ENCODE data around the gene DYNLT2B.
"Not testable (repeated sequence)": the region's sequence is repeated elsewhere in the genome, so short reads cannot be mapped to it uniquely, and the experiment has no call there.

The DYNLT2B gene

DNA sequence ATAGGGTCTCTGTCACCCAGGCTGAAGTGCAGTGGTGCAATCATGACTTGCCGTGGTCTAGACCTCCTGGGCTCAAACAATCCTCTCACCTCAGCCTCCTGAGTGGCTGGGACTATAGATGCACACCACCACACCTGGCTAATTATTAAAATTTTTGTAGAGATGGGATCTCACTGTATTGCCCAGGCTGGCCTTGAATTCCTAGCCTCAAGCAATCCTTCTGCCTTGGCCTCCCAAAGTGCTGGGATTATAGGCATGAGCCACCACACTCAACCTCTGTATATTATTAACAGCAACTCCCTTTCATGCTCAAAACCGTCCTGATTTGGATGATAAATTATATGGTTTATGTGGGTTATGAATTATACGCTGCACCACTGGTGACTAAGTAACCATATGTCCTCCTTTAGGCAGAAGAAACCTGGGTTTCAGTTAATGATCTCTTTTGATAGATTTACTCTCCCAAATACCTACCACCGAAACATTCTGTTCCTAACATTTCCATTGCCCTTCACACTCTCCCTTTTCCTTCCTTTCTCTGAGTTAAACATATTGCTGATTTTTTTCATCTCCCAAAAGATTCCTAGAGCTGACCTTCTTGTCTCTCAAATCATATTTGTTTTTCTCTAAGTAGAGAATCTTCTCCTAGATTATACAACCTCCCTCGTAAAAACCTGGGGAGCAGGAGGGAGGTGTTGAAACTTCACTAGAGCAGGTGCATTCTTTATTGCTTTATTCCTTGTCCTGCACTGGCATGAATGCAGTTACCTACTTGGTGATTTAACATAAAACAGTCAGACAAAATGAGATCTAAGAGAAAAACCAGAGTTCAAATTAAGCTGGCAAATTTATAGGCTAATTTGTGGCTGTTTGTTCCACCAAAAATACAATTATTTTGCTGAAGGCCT, 63.4 kb downstream of the DYNLT2B start:
- TF ChIP-seq, protein P1, sequence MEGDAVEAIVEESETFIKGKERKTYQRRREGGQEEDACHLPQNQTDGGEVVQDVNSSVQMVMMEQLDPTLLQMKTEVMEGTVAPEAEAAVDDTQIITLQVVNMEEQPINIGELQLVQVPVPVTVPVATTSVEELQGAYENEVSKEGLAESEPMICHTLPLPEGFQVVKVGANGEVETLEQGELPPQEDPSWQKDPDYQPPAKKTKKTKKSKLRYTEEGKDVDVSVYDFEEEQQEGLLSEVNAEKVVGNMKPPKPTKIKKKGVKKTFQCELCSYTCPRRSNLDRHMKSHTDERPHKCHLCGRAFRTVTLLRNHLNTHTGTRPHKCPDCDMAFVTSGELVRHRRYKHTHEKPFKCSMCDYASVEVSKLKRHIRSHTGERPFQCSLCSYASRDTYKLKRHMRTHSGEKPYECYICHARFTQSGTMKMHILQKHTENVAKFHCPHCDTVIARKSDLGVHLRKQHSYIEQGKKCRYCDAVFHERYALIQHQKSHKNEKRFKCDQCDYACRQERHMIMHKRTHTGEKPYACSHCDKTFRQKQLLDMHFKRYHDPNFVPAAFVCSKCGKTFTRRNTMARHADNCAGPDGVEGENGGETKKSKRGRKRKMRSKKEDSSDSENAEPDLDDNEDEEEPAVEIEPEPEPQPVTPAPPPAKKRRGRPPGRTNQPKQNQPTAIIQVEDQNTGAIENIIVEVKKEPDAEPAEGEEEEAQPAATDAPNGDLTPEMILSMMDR (IDR thresholded peaks at IDR 0.05; ENCODE audit: borderline replicate concordance, insufficient read depth, low read depth, low read length) = no peak
- H3K4me3 ChIP-seq (ENCODE audit: low read depth, low read length) = no peak overlapping the region

DNA sequence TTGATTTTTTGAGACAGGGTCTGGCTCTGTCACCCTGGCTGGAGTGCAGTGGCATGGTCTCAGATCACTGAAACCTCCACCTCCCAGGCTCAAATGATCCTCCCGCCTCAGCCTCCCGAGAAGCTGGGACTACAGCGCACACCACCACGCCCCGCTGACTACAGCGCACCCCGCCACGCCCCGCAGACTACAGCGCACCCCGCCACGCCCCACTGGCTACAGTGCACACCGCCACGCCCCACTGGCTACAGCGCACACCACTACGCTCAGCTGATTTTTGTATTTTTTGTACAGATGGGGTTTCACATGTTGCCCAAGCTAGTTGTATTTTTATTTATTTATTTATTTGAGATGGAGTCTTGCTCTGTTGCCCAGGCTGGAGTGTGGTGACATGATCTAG, 66.1 kb downstream of the DYNLT2B start:
- no peak overlapping the region for H3K4me3 ChIP-seq (ENCODE audit: low read depth, low read length)
- TF ChIP-seq, protein P1 (IDR thresholded peaks at IDR 0.05; ENCODE audit: borderline replicate concordance, insufficient read depth, low read depth, low read length) = no peak

DNA sequence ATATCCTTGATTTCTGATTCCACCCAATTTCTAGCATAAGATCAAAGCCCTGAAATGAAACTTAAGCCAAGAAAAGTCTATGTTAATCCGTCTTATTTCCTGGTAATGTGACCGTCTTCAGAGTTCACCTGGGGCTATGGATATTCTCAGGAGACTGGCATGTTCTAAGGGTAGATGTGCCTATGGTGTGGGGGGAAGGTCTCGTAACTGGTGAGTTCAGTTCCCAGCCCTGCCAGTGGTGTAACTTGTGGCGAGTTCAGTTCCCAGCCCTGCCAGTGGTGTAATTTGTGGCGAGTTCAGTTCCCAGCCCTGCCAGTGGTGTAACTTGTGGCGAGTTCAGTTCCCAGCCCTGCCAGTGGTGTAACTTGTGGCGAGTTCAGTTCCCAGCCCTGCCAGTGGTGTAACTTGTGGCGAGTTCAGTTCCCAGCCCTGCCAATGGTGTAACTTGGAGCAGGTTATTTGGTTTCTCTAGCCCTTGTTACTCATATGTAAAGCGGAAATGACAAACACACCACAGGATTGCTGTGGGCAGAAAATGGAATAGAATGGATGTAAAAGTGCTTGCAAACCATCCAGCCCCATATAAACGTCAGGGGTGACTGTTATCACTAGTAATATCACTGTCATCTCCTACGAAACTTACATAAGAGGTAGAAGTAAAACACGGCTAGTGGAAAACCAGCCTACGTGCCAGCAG, 71.3 kb downstream of the DYNLT2B start:
- TF ChIP-seq, protein P1 (IDR thresholded peaks at IDR 0.05; ENCODE audit: borderline replicate concordance, insufficient read depth, low read depth, low read length) = no peak
- no peak overlapping the region for H3K4me3 ChIP-seq (ENCODE audit: low read depth, low read length)

DNA sequence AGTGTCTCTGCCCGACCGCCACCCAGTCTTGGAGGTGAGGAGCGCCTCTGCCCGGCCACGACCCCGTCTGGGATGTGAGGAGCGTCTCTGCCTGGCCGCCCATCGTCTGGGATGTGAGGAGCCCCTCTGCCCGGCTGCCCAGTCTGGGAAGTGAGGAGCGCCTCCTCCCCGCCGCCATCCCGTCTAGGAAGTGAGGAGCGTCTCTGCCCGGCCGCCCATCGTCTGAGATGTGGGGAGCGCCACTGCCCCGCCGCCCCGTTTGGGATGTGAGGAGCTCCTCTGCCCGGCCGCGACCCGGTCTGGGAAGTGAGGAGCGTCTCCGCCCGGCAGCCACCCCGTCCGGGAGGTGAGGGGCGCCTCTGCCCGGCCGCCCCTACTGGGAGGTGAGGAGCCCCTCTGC, 73.9 kb downstream of the DYNLT2B start:
- not testable (repeated sequence) for H3K4me3 ChIP-seq (ENCODE audit: low read depth, low read length)

DNA sequence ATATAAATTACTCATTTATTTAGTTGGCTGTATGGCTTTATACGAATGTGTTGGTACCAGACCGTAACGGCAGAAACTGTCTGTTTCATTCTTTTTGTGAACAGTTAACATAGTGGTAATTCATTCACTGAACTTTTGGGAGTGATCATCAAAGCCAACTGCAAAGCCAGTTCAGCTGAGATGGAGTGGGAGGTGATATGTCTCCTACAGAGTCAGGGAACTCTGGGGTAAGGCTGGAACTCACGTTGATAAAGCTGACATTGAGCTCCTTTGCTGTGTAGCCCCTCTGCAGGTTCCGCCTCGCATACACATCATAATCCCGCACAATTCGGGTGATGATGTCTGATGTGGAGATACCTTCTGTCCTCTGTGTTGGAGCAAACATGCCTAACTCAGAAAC, 76.3 kb downstream of the DYNLT2B start:
- TF ChIP-seq, protein P1 (IDR thresholded peaks at IDR 0.05; ENCODE audit: borderline replicate concordance, insufficient read depth, low read depth, low read length) = no peak
- no peak overlapping the region for H3K4me3 ChIP-seq (ENCODE audit: low read depth, low read length)
